Muscle layer of duodenum (tissue), 2 donors: Measurements from ENCODE around the gene AGBL2.

Experiments
- H3K27ac ChIP-seq: one replicate; pipeline ENCODE4 v1.7.0; 2013; ENCODE audit warnings: mild to moderate bottlenecking, low read length
- H3K27me3 ChIP-seq: one replicate; pipeline ENCODE4 v1.7.0; 2013; ENCODE audit warnings: low read depth, mild to moderate bottlenecking, control low read depth, low read length
- H3K36me3 ChIP-seq, 2 donors: one replicate each; pipeline ENCODE4 v1.7.0; 2013; ENCODE audit warnings: low read length in 2 of 2, control low read depth in 1 of 2, mild to moderate bottlenecking in 1 of 2; ENCODE audit not compliant: insufficient read depth in 2 of 2, control insufficient read depth in 1 of 2
- H3K4me1 ChIP-seq, 2 donors: one replicate each; pipeline ENCODE4 v1.7.0; 2013; ENCODE audit warnings: low read length in 2 of 2, mild to moderate bottlenecking in 2 of 2, control low read depth in 1 of 2, moderate library complexity in 1 of 2; ENCODE audit not compliant: insufficient read depth in 2 of 2, control insufficient read depth in 1 of 2
- H3K4me3 ChIP-seq, 2 donors: one replicate each; pipeline ENCODE4 v1.7.0; 2013; ENCODE audit warnings: low read length in 2 of 2, low read depth in 1 of 2, mild to moderate bottlenecking in 1 of 2
- H3K9me3 ChIP-seq, 2 donors: one replicate each; pipeline ENCODE4 v1.7.0; 2013; ENCODE audit warnings: low read length in 2 of 2, control low read depth in 1 of 2, mild to moderate bottlenecking in 1 of 2; ENCODE audit not compliant: control insufficient read depth in 1 of 2
- donor health status: healthy.

The AGBL2 gene

GRCh38 chr11:47631473-47631872 is 83.7 kb downstream of the AGBL2 start:
- Histone ChIP-seq H3K36me3 (peaks cover 50 to 74% of the 10 kb centered on the region in 2 donors), H3K27me3 (no peaks in the 10 kb centered on the region), H3K27ac (no peak overlapping the region), H3K4me3 (no peak overlapping the region), H3K9me3 (no peaks in the 10 kb centered on the region), H3K4me1 (no peaks in the 10 kb centered on the region)

GRCh38 chr11:47628026-47628425 is 87.1 kb downstream of the AGBL2 start:
- no peak overlapping the region for H3K4me3 ChIP-seq
- H3K27ac ChIP-seq, result no peak overlapping the region
- no peaks in the 10 kb centered on the region for H3K27me3 ChIP-seq
- H3K4me1 ChIP-seq, result no peaks in the 10 kb centered on the region
- H3K9me3 ChIP-seq, result no peaks in the 10 kb centered on the region
- H3K36me3 ChIP-seq, result peaks cover 45 to 78% of the 10 kb centered on the region in 2 donors

- Histone ChIP-seq H3K4me3 (no peak overlapping the region), H3K27me3 (no peaks in the 10 kb centered on the region), H3K36me3 (peaks cover 45 to 83% of the 10 kb centered on the region in 2 donors), H3K9me3 (no peaks in the 10 kb centered on the region), H3K27ac (no peak overlapping the region), H3K4me1 (no peaks in the 10 kb centered on the region)
These were observed 88.9 kb downstream of the AGBL2 start for GRCh38 chr11:47626234-47626633.

GRCh38 chr11:47620836-47621378 is 94.3 kb downstream of the AGBL2 start:
- Histone ChIP-seq H3K4me1 (peaks cover 3 to 5% of the 10 kb centered on the region in 2 donors), H3K4me3 (no peak overlapping the region), H3K36me3 (peaks cover 26 to 53% of the 10 kb centered on the region in 2 donors), H3K27ac (no peak overlapping the region), H3K27me3 (no peaks in the 10 kb centered on the region), H3K9me3 (no peaks in the 10 kb centered on the region)

GRCh38 chr11:47617417-47617809 is 97.8 kb downstream of the AGBL2 start:
- H3K4me1 ChIP-seq, result peaks cover 3 to 5% of the 10 kb centered on the region in 2 donors
- H3K27ac ChIP-seq, result no peak overlapping the region
- no peak overlapping the region for H3K4me3 ChIP-seq
- H3K9me3 ChIP-seq, result no peaks in the 10 kb centered on the region
- no peaks in the 10 kb centered on the region for H3K27me3 ChIP-seq
- H3K36me3 ChIP-seq, result peaks cover 18 to 31% of the 10 kb centered on the region in 2 donors

- H3K9me3 ChIP-seq, result no peaks in the 10 kb centered on the region
- peaks cover 12 to 26% of the 10 kb centered on the region in 2 donors for H3K36me3 ChIP-seq
- H3K4me1 ChIP-seq, result peaks cover 3 to 5% of the 10 kb centered on the region in 2 donors
- no peak overlapping the region for H3K27ac ChIP-seq
- no peaks in the 10 kb centered on the region for H3K27me3 ChIP-seq
- no peak overlapping the region for H3K4me3 ChIP-seq
These were observed 98.3 kb downstream of the AGBL2 start for GRCh38 chr11:47616726-47617416.

- Histone ChIP-seq H3K4me1 (peaks cover 3 to 5% of the 10 kb centered on the region in 2 donors), H3K4me3 (no peak overlapping the region), H3K27me3 (no peaks in the 10 kb centered on the region), H3K9me3 (no peaks in the 10 kb centered on the region), H3K36me3 (peaks cover 5 to 25% of the 10 kb centered on the region in 2 donors), H3K27ac (no peak overlapping the region)
These were observed 99.9 kb downstream of the AGBL2 start for GRCh38 chr11:47615249-47615648.

GRCh38 chr11:47611348-47611794 is 103.8 kb downstream of the AGBL2 start:
- Histone ChIP-seq H3K4me1 (peaks cover 5 to 11% of the 10 kb centered on the region in 2 donors), H3K27me3 (no peaks in the 10 kb centered on the region), H3K9me3 (no peaks in the 10 kb centered on the region), H3K4me3 (no peak overlapping the region), H3K27ac (peak overlapping the region; percentile 4), H3K36me3 (peaks cover 0 to 6% of the 10 kb centered on the region in 2 donors)

GRCh38 chr11:47609675-47610074 is 105.5 kb downstream of the AGBL2 start:
- Histone ChIP-seq H3K4me3 (no peak overlapping the region), H3K4me1 (peaks cover 5 to 11% of the 10 kb centered on the region in 2 donors), H3K36me3 (peaks cover 0 to 6% of the 10 kb centered on the region in 2 donors), H3K27ac (no peak overlapping the region), H3K9me3 (no peaks in the 10 kb centered on the region), H3K27me3 (no peaks in the 10 kb centered on the region)
